ENCODE results near the gene SLC17A8. TPM values are rescaled to one million over a fixed set of nuclear protein-coding genes. Genes with fewer than 3 reads are reported as not detected.

Gene SLC17A8
- total and polyA plus RNA-seq, 12 donors: 0.09 to 0.85 (median 0.41) TPM; not detected in 4

DNA sequence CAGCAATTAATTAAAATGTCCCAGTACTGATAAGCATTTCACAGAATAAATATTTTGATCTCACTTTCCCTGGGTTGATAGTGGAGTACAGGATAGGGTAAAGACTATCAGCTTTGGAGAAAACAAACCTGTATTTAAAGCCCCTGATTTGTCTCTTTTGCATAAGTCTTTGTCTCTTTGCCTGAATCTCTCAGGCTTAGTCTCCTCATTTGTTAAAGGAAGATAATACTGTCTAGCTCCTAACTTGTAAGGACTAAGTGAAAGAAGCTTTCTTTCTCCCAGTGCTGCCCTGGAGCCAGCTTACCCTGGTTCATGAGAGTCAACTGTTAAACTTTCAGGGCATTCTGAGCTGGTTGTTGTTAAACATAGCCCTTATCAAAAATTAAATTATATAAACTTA, 111.3 kb downstream of the SLC17A8 start:
- TF ChIP-seq, protein P1, sequence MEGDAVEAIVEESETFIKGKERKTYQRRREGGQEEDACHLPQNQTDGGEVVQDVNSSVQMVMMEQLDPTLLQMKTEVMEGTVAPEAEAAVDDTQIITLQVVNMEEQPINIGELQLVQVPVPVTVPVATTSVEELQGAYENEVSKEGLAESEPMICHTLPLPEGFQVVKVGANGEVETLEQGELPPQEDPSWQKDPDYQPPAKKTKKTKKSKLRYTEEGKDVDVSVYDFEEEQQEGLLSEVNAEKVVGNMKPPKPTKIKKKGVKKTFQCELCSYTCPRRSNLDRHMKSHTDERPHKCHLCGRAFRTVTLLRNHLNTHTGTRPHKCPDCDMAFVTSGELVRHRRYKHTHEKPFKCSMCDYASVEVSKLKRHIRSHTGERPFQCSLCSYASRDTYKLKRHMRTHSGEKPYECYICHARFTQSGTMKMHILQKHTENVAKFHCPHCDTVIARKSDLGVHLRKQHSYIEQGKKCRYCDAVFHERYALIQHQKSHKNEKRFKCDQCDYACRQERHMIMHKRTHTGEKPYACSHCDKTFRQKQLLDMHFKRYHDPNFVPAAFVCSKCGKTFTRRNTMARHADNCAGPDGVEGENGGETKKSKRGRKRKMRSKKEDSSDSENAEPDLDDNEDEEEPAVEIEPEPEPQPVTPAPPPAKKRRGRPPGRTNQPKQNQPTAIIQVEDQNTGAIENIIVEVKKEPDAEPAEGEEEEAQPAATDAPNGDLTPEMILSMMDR (IDR thresholded peaks at IDR 0.05): no peak
- TF ChIP-seq POLR2A (IDR thresholded peaks at IDR 0.05): no peak
- DNase-seq: no peak
- H3K36me3 ChIP-seq (replicated peaks in 1 of 2): no peaks in the 10 kb centered on the region
- H3K9me3 ChIP-seq (replicated peaks in 1 of 3): no peaks in the 10 kb centered on the region
- peaks cover 0 to 3% of the 10 kb centered on the region in 2 donors for H3K4me1 ChIP-seq (replicated peaks in 1 of 2)
- no peaks in the 10 kb centered on the region for H3K27me3 ChIP-seq
- no peak overlapping the region for H3K4me3 ChIP-seq
- H3K27ac ChIP-seq: no peak overlapping the region
- intact Hi-C loops (cut with DNase I): no loop called here

Other genes starting within 250 kb of the SLC17A8 start
- gene BLTP3B, start 214.2 kb upstream of the SLC17A8 start, total RNA-seq: 10 to 100 TPM; 32.2 to 50.2 (median 36.6) TPM
- gene BLTP3B, start 214.2 kb upstream of the SLC17A8 start, polyA plus RNA-seq: 10 to 100 TPM in 1 of 3 donors, 1 to 10 TPM in 2; 6.0 to 43.5 (median 6.5) TPM
- 10 to 100 TPM in 8 of 9 donors, 1 to 10 TPM in 1; 5.4 to 30.1 (median 24.0) TPM for gene ACTR6, start 156.3 kb upstream of the SLC17A8 start, total RNA-seq
- gene ACTR6, start 156.3 kb upstream of the SLC17A8 start, polyA plus RNA-seq: 10 to 100 TPM in 2 of 3 donors, 1 to 10 TPM in 1; 9.3 to 23.9 (median 11.3) TPM
- 1 to 10 TPM in 5 of 9 donors, under 1 TPM in 3, not detected in 1; 0.17 to 3.5 (median 1.8) TPM for gene DEPDC4, start 90.0 kb upstream of the SLC17A8 start, total RNA-seq
- 1 to 10 TPM in 2 of 3 donors, under 1 TPM in 1; 0.67 to 1.7 (median 1.2) TPM for gene DEPDC4, start 90.0 kb upstream of the SLC17A8 start, polyA plus RNA-seq
- gene SCYL2, start 89.9 kb upstream of the SLC17A8 start, total RNA-seq: 10 to 100 TPM; 29.9 to 54.6 (median 44.7) TPM
- 10 to 100 TPM; 12.1 to 45.0 (median 14.6) TPM for gene SCYL2, start 89.9 kb upstream of the SLC17A8 start, polyA plus RNA-seq
- gene NR1H4, start 116.8 kb downstream of the SLC17A8 start, total RNA-seq: 10 to 100 TPM; 29.0 to 66.9 (median 46.7) TPM
- 10 to 100 TPM; 17.2 to 59.9 (median 25.8) TPM for gene NR1H4, start 116.8 kb downstream of the SLC17A8 start, polyA plus RNA-seq
- 10 to 100 TPM in 2 of 9 donors, 1 to 10 TPM in 6, under 1 TPM in 1; 0.48 to 30.3 (median 5.1) TPM for gene GAS2L3, start 216.6 kb downstream of the SLC17A8 start, total RNA-seq
- gene GAS2L3, start 216.6 kb downstream of the SLC17A8 start, polyA plus RNA-seq: 1 to 10 TPM in 2 of 3 donors, under 1 TPM in 1; 0.84 to 1.9 (median 1.8) TPM